WTC11 (cell line): ENCODE results near the gene C19orf47. TPM values are rescaled to one million over a fixed set of nuclear protein-coding genes. Genes with fewer than 3 reads are reported as not detected.

Experiments used
- ATAC-seq: fragments of 200-7000 bp; cut with Tn5 transposase; 2 replicates; pipeline ENCODE4 v1.10.0; 2021; ENCODE audit warnings: mild to moderate bottlenecking, moderate library complexity
- CTCF ChIA-PET: fragments of 300-600 bp; sonication (Branson Sonifier 250); formaldehyde crosslinking; loops from one replicate; lab custom pipeline; 2021; ENCODE audit warnings: antibody characterized with exemption; lab: Charles Lee
- POLR2A ChIA-PET: fragments of 350-600 bp; sonication (Branson Sonifier 250); formaldehyde crosslinking; loops from one replicate; lab custom pipeline; 2021; ENCODE audit warnings: antibody characterized with exemption; lab: Charles Lee
- DNase-seq: peaks from one replicate; pipeline ENCODE4 v3.0.0; 2021; ENCODE audit warnings: low spot score
- H3K27ac Mint-ChIP-seq: 2 replicates; pipeline ENCODE4 v1.8.0; 2021; ENCODE audit warnings: mixed read lengths
- H3K27me3 Mint-ChIP-seq: 2 replicates; pipeline ENCODE4 v1.8.0; 2021; ENCODE audit warnings: low read depth, mild to moderate bottlenecking, moderate library complexity, mixed read lengths
- H3K36me3 Mint-ChIP-seq: 2 replicates; pipeline ENCODE4 v1.8.0; 2021; ENCODE audit warnings: mixed read lengths
- H3K4me1 Mint-ChIP-seq: 2 replicates; pipeline ENCODE4 v1.8.0; 2022; ENCODE audit warnings: mixed read lengths
- H3K4me3 Mint-ChIP-seq: 2 replicates; pipeline ENCODE4 v1.8.0; 2021; ENCODE audit warnings: mild to moderate bottlenecking, moderate library complexity, mixed read lengths
- H3K9me3 Mint-ChIP-seq: 2 replicates; pipeline ENCODE4 v1.8.0; 2021; ENCODE audit warnings: mixed read lengths
- ARID4B ChIP-seq: sonication (generic); formaldehyde crosslinking; IDR thresholded peaks from 2 replicates; pipeline ENCODE4 v1.8.0; 2023; ENCODE audit warnings: missing genetic modification reagents, mild to moderate bottlenecking, borderline replicate concordance
- CTCF ChIP-seq: fragments of 200-600 bp; IDR thresholded peaks from 2 replicates; pipeline ENCODE4 v1.8.0; 2022; ENCODE audit warnings: antibody characterized with exemption
- E2F1 ChIP-seq: sonication (generic); formaldehyde crosslinking; IDR thresholded peaks from 2 replicates; pipeline ENCODE4 v1.8.0; 2022; ENCODE audit warnings: mild to moderate bottlenecking, missing genetic modification reagents
- ETV6 ChIP-seq: sonication (generic); formaldehyde crosslinking; IDR thresholded peaks from 2 replicates; pipeline ENCODE4 v1.8.1; 2022; ENCODE audit warnings: mild to moderate bottlenecking, missing genetic modification reagents
- MLX ChIP-seq: sonication (generic); formaldehyde crosslinking; IDR thresholded peaks from 2 replicates; pipeline ENCODE4 v1.8.1; 2023; ENCODE audit warnings: mild to moderate bottlenecking, missing genetic modification reagents, moderate library complexity
- NFE2L1 ChIP-seq: sonication (generic); formaldehyde crosslinking; IDR thresholded peaks from 2 replicates; pipeline ENCODE4 v1.8.1; 2023; ENCODE audit warnings: missing genetic modification reagents
- NFYB ChIP-seq: sonication (generic); formaldehyde crosslinking; conservative IDR thresholded peaks from 2 replicates; pipeline ENCODE4 v1.8.0; 2022; ENCODE audit warnings: low read depth, missing genetic modification reagents
- NR2C2 ChIP-seq: sonication (generic); formaldehyde crosslinking; IDR thresholded peaks from 2 replicates; pipeline ENCODE4 v1.8.0; 2022; ENCODE audit warnings: mild to moderate bottlenecking, missing genetic modification reagents
- OVOL2 ChIP-seq: fragments of 250-450 bp; sonication (Bioruptor Pico); IDR thresholded peaks from 2 replicates; pipeline ENCODE4 v1.9.0; 2021; ENCODE audit warnings: mild to moderate bottlenecking, borderline replicate concordance
- RELA ChIP-seq: sonication (generic); formaldehyde crosslinking; IDR thresholded peaks from 2 replicates; pipeline ENCODE4 v1.8.1; 2022; ENCODE audit warnings: missing genetic modification reagents, mild to moderate bottlenecking, borderline replicate concordance
- SP1 ChIP-seq: sonication (generic); formaldehyde crosslinking; conservative IDR thresholded peaks from 2 replicates; pipeline ENCODE4 v1.8.1; 2022; ENCODE audit warnings: missing genetic modification reagents
- TEAD1 ChIP-seq: sonication (generic); formaldehyde crosslinking; IDR thresholded peaks from 2 replicates; pipeline ENCODE4 v1.8.0; 2022; ENCODE audit warnings: mild to moderate bottlenecking, missing genetic modification reagents
- USF1 ChIP-seq: sonication (generic); formaldehyde crosslinking; IDR thresholded peaks from 2 replicates; pipeline ENCODE4 v1.8.0; 2022; ENCODE audit warnings: mild to moderate bottlenecking, missing genetic modification reagents
- ZBTB43 ChIP-seq: sonication (generic); formaldehyde crosslinking; IDR thresholded peaks from 2 replicates; pipeline ENCODE4 v1.8.1; 2023; ENCODE audit warnings: mild to moderate bottlenecking, missing genetic modification reagents
- ZNF138 ChIP-seq: sonication (generic); formaldehyde crosslinking; conservative IDR thresholded peaks from 2 replicates; pipeline ENCODE4 v1.8.1; 2022; ENCODE audit warnings: mild to moderate bottlenecking, moderate library complexity, missing genetic modification reagents
- ZNF219 ChIP-seq: sonication (generic); formaldehyde crosslinking; IDR thresholded peaks from 2 replicates; pipeline ENCODE4 v1.8.0; 2023; ENCODE audit warnings: missing genetic modification reagents, mild to moderate bottlenecking, borderline replicate concordance
- ZNF423 ChIP-seq: fragments of 250-450 bp; sonication (Bioruptor Pico); IDR thresholded peaks from 2 replicates; pipeline ENCODE4 v2.1.2; 2022; ENCODE audit warnings: mild to moderate bottlenecking, moderate library complexity
- ZNF425 ChIP-seq: fragments of 250-450 bp; sonication (Bioruptor Pico); conservative IDR thresholded peaks from 2 replicates; pipeline ENCODE4 v1.9.0; 2021; ENCODE audit warnings: mild to moderate bottlenecking
- ZNF512 ChIP-seq: sonication (generic); formaldehyde crosslinking; IDR thresholded peaks from 2 replicates; pipeline ENCODE4 v1.8.1; 2022; ENCODE audit warnings: missing genetic modification reagents, borderline replicate concordance
- total RNA-seq: library from RNA; stranded (reverse); gene quantifications from 3 replicates; pipeline ENCODE4 v1.2.3, GENCODE V29; 2021

Gene C19orf47
- total RNA-seq, 1 experiment from 2014 or later = 15.6 TPM

- TF ChIP-seq ETV6 (CRISPR knock-in tag) = no peak
- no peak for TF ChIP-seq MLX
- TF ChIP-seq RELA (CRISPR knock-in tag) = no peak
- TF ChIP-seq E2F1 (CRISPR knock-in tag) = no peak
- no peak for TF ChIP-seq NR2C2 (CRISPR knock-in tag)
- no peak for TF ChIP-seq USF1 (CRISPR knock-in tag)
- no peak for TF ChIP-seq TEAD1
- TF ChIP-seq ZBTB43 = no peak
- TF ChIP-seq SP1 = no peak
- no peak for TF ChIP-seq NFE2L1
- TF ChIP-seq ZNF425 = no peak
- TF ChIP-seq, all 79 proteins: peak for 0
These were observed 33.1 kb upstream of the C19orf47 start (continued) for GRCh38 chr19:40381321-40381720.

- Mint-ChIP-seq H3K4me1 (0 out of 2 replicates have a peak, but pooled peaks cover 4% of the 10 kb centered on the region), H3K4me3 (no peak overlapping the region), H3K36me3 (no peaks in the 10 kb centered on the region), H3K27ac (no peak overlapping the region), H3K27me3 (no peaks in the 10 kb centered on the region), H3K9me3 (no peaks in the 10 kb centered on the region)
- DNase-seq (no peak), ATAC-seq (no peak)
- TF ChIP-seq ARID4B (CRISPR knock-in tag) (no peak), ZNF219 (CRISPR knock-in tag) (no peak), OVOL2 (CRISPR knock-in tag) (no peak), ZNF512 (no peak), NFYB (no peak), ZNF423 (CRISPR knock-in tag) (no peak), CTCF (no peak), ZNF138 (CRISPR knock-in tag) (no peak)
- POLR2A ChIA-PET = interaction anchor here (0.8 kb wide), 1 partner anchor 13 kb away, joined by 3 read pairs; no protein-coding TSS in a partner anchor
- CTCF ChIA-PET = interaction anchor here (0.7 to 3.3 kb wide), 12 partner anchors 9 to 163 kb away, joined by 3 to 28 read pairs (median 4); partner anchors contain the start of gene SERTAD1
These were observed 32.2 kb upstream of the C19orf47 start for GRCh38 chr19:40380199-40381037.
